Testis (tissue), 3 donors: ENCODE results near the gene DDX51. TPM values are rescaled to one million over a fixed set of nuclear protein-coding genes. Genes with fewer than 3 reads are reported as not detected.
A peak's percentile ranks its signal among the peaks of the same experiment; 100 is the strongest.

ENCODE experiments used
- DNase-seq: peaks from one replicate; pipeline ENCODE4 v3.0.0-alpha.2; 2019
- H3K27ac ChIP-seq, 2 donors: fragments of 200-600 bp; sonication (generic); one replicate each; pipeline ENCODE4 v1.5.1; 2019
- H3K27me3 ChIP-seq: fragments of 200-600 bp; sonication (generic); one replicate; pipeline ENCODE4 v1.5.1; 2019
- H3K36me3 ChIP-seq: fragments of 200-600 bp; sonication (generic); one replicate; pipeline ENCODE4 v1.5.1; 2017; ENCODE audit warnings: low read depth; ENCODE audit errors: missing control alignments
- H3K4me1 ChIP-seq: fragments of 200-600 bp; sonication (generic); one replicate; pipeline ENCODE4 v1.5.1; 2019
- H3K4me3 ChIP-seq, 2 donors: fragments of 200-600 bp; sonication (generic); one replicate each; pipeline ENCODE4 v1.5.1; 2017 to 2019
- H3K9me3 ChIP-seq: fragments of 200-600 bp; sonication (generic); one replicate; pipeline ENCODE4 v1.5.1; 2017
- CTCF ChIP-seq, 3 experiments: fragments of 450-650 bp in 2 of 3; fragments of 200-600 bp in 1 of 3; sonication (generic) in 1 of 3; IDR thresholded peaks; one replicate each; pipeline ENCODE4 v1.5.1; 2016 to 2019; ENCODE audit warnings: antibody characterized with exemption in 3 of 3, mild to moderate bottlenecking in 2 of 3, moderate library complexity in 1 of 3
- POLR2A ChIP-seq: fragments of 450-650 bp; IDR thresholded peaks from one replicate; pipeline ENCODE4 v1.6.1; 2017; ENCODE audit warnings: antibody characterized with exemption, mild to moderate bottlenecking, moderate library complexity
- WGBS, 2 donors: methylation state at CpG; one replicate each; pipeline ENCODE4 v1.1.5; 2018; 5-methylcytosine and 5-hydroxymethylcytosine counted together
- intact Hi-C: fragments of 100-400 bp; cut with DNase I; formaldehyde crosslinking; loops from one replicate; pipeline ENCODE4 v1.15.1; 2023; ENCODE audit warnings: low total_unique reads
- polyA plus RNA-seq: library from polyadenylated mRNA; stranded (reverse); fragments of 350-450 nt; fragmentation: Illumina TruSeq; extraction: RNeasy Lipid Tissue Mini Kit (QIAGEN cat#74804); gene quantifications from one replicate; pipeline ENCODE4 v1.2.3, GENCODE V29; 2014; ENCODE audit warnings: low read depth, low replicate concordance; ENCODE audit not compliant: insufficient read depth
- total RNA-seq, 2 donors: library from RNA; depleted of rRNA; stranded (reverse); fragments of >200 nt; gene quantifications; one replicate each; pipeline ENCODE4 v1.2.3, GENCODE V29; 2016

The DDX51 gene
- total and polyA plus RNA-seq, 3 donors from 2014 or later: 18.8 to 32.8 (median 29.0) TPM

DNA sequence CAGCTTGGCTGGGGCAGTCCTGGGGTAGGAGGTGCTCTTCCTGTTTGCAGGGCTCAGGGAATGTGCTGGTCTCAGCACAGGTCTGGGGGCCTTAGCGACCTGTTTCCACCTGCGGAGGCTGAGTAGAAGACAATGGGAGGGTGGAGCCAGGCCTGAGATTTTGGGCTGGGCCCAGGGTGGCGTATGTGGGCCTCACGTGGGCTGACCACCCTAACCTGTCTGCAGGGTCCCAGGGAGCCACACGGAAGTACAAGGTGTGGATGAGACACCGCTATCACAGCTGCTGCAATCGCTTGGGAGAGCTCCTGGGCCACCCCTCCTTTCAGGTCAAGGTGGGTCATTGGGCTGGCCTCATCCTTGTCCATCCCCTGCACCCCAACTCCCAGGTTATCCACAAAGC, 1.2 kb upstream of the DDX51 start:
- Histone ChIP-seq H3K4me3 (peak overlapping the region in 1 of 2 donors; percentile 84), H3K9me3 (no peaks in the 10 kb centered on the region), H3K36me3 (no peaks in the 10 kb centered on the region), H3K27me3 (no peaks in the 10 kb centered on the region), H3K4me1 (peaks cover 17% of the 10 kb centered on the region), H3K27ac (no peak overlapping the region)
- no peak for DNase-seq
- TF ChIP-seq CTCF (IDR thresholded peaks at IDR 0.05) (no peak), POLR2A (no peak)
- WGBS, 2 donors: 67% methylated on average over 7 of the region's 7 CpGs; no CpG with 5 or more reads in 1 of the 2 donors
- intact Hi-C loops: no loop called here

GRCh38 chr12:132144810-132145168, 670 bp upstream of the DDX51 start:
- WGBS, 2 donors: 0 to 5% methylated on average over 9 to 17 of the region's 17 CpGs
- Histone ChIP-seq H3K4me1 (peaks cover 17% of the 10 kb centered on the region), H3K36me3 (no peaks in the 10 kb centered on the region), H3K4me3 (peak overlapping the region; percentile 84 to 97), H3K9me3 (no peaks in the 10 kb centered on the region), H3K27me3 (no peaks in the 10 kb centered on the region), H3K27ac (peak overlapping the region; percentile 42 to 85)
- intact Hi-C loops: no loop called here
- no peak for DNase-seq
- no peak for TF ChIP-seq CTCF (IDR thresholded peaks at IDR 0.05)
- no peak for TF ChIP-seq POLR2A

GRCh38 chr12:132143336-132144071, 615 bp downstream of the DDX51 start:
- no peaks in the 10 kb centered on the region for H3K27me3 ChIP-seq
- intact Hi-C loops: no loop called here
- 1 to 3% methylated on average over 16 to 82 of the region's 82 CpGs for WGBS, 2 donors
- peak overlapping the region; percentile 68 to 97 for H3K4me3 ChIP-seq
- no peaks in the 10 kb centered on the region for H3K9me3 ChIP-seq
- DNase-seq: no peak
- TF ChIP-seq CTCF (IDR thresholded peaks at IDR 0.05) (no peak), POLR2A (no peak)
- no peaks in the 10 kb centered on the region for H3K36me3 ChIP-seq
- H3K27ac ChIP-seq: no peak overlapping the region
- peaks cover 17% of the 10 kb centered on the region for H3K4me1 ChIP-seq

GRCh38 chr12:132142679-132143335, 1.3 kb downstream of the DDX51 start:
- no peak for TF ChIP-seq CTCF (IDR thresholded peaks at IDR 0.05)
- no peak for TF ChIP-seq POLR2A
- intact Hi-C loops: no loop called here

More at GRCh38 chr12:132142679-132143335, 1.3 kb downstream of the DDX51 start:
- no peak for DNase-seq
- WGBS, 2 donors: 49 to 69% methylated on average over 18 to 24 of the region's 24 CpGs
- H3K27ac ChIP-seq: no peak overlapping the region
- no peaks in the 10 kb centered on the region for H3K36me3 ChIP-seq
- peak overlapping the region; percentile 68 to 97 for H3K4me3 ChIP-seq
- H3K9me3 ChIP-seq: no peaks in the 10 kb centered on the region
- H3K4me1 ChIP-seq: peaks cover 17% of the 10 kb centered on the region
- H3K27me3 ChIP-seq: no peaks in the 10 kb centered on the region
